ENCODE results near the gene TBC1D16.
"Not testable (repeated sequence)": the region's sequence is repeated elsewhere in the genome, so short reads cannot be mapped to it uniquely, and the experiment has no call there.

Gene TBC1D16

DNA sequence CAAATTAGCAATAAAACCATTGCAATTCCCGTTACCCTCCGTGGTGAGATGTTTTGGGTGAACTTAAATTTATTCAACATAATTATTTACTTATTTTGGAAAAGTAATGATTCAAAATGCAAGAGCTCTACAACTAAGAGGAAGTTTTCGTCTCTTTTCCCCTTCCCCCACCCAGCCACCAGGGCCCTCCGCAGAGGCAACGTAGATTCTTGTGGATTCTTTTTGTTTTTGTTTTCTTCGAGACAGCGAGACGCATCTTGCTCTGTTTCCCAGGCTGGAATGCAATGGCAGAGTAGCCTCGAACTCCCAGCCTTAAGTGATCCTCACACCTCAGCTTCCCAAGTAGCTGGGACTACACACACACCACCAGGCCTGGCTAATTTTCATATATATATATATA, 19.9 kb upstream of the TBC1D16 start:
- H3K4me3 ChIP-seq (ENCODE audit: low read length), result no peak overlapping the region
- no peak for DNase-seq (ENCODE audit: low read depth, low spot score)

DNA sequence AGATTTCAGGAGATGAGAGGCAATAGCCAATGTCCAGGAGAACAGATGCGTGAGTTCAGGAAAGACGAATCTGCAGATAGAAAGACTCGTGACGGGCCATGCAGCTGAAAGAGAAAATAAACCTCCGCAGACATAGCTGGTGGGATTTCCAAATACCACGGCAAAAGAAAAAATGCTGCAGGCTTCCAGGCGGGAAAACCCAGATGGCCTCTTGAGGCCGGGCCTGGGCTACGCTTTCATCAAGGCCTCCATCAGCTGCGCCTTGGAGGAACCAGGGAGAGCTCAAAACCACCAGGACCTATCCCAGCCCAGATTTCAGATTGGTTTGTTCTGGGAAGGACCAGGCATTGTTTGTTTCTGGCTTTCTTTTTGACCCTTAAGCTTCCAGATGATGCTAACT, 17.4 kb upstream of the TBC1D16 start:
- no peak overlapping the region for H3K4me3 ChIP-seq (ENCODE audit: low read length)
- DNase-seq (ENCODE audit: low read depth, low spot score), result no peak

- no peak overlapping the region for H3K4me3 ChIP-seq (ENCODE audit: low read length)
- DNase-seq (ENCODE audit: low read depth, low spot score), result no peak
Measured at GRCh38 chr17:80051681-80052080, 16.0 kb upstream of the TBC1D16 start.

- H3K4me3 ChIP-seq (ENCODE audit: low read length), result no peak overlapping the region
- DNase-seq (ENCODE audit: low read depth, low spot score), result no peak
Measured at GRCh38 chr17:80050706-80051105, 15.0 kb upstream of the TBC1D16 start.

DNA sequence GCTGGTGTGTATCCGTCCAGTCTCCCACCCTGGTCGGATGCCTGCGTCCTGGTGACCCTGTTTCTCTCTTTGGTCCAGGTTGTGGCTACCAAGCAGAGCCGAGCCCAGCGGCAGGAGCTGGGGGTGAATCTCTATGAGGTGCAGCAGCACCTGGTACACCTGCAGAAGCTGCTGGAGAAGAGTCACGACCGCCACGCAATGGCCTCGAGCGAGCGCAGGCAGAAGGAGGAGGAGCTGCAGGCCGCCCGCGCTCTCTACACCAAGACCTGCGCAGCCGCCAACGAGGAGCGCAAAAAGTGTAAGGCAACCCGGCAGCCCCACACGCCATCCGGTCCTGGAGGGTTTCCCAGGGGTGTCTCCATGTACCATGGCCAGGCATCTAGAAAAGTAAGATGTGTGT, 14.3 kb upstream of the TBC1D16 start:
- no peak overlapping the region for H3K4me3 ChIP-seq (ENCODE audit: low read length)
- DNase-seq (ENCODE audit: low read depth, low spot score), result no peak

DNA sequence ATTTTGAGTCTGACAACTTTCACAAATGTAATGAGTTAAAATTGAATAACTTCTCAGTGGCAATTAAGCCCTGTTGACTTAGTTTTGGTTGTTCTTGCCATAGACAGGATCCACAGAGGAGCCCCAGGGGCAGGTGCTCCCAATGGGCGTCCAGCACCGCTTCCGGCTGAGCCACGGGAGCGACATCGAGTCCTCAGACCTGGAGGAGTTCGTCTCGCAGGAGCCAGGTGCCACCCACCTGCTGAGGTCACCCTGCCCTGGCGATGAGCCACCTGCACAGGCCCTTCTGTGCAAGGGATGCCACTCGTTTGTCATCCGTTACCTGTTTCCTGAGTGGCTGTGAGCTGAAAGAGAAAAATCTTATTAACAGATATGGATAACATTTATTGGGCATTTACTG, 11.5 kb upstream of the TBC1D16 start:
- H3K4me3 ChIP-seq (ENCODE audit: low read length), result no peak overlapping the region
- DNase-seq (ENCODE audit: low read depth, low spot score), result no peak

GRCh38 chr17:80046709-80047108, 11.0 kb upstream of the TBC1D16 start:
- not testable (repeated sequence) for H3K4me3 ChIP-seq (ENCODE audit: low read length); DNase-seq (ENCODE audit: low read depth, low spot score)

- no peak overlapping the region for H3K4me3 ChIP-seq (ENCODE audit: low read length)
- DNase-seq (ENCODE audit: low read depth, low spot score), result no peak
Measured at GRCh38 chr17:80045703-80046102, 10.0 kb upstream of the TBC1D16 start.

DNA sequence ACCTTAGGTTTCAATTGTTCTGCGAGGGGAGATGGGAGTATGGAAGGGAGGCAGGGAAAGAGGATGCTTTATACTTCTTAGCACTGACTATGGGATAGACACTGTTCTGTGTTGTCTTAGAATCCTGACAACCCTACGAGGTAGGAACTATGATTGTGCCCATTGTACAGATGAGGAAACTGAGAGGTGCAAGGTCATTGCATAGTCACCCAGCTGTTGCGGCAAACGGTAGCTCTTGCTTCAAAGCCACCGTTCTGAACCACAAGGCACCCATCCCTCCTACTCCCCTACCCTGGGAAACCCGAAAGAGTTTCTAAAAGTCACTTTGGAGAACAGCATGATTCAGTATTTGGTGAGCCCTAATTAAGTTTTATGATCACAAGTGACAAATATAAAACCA, 8.3 kb upstream of the TBC1D16 start:
- peak; percentile 51 for DNase-seq (ENCODE audit: low read depth, low spot score)
- no peak overlapping the region for H3K4me3 ChIP-seq (ENCODE audit: low read length)

GRCh38 chr17:80036715-80037477, 1.2 kb upstream of the TBC1D16 start:
- peak overlapping the region; percentile 73 for H3K4me3 ChIP-seq (ENCODE audit: low read length)
- no peak for DNase-seq (ENCODE audit: low read depth, low spot score)

DNA sequence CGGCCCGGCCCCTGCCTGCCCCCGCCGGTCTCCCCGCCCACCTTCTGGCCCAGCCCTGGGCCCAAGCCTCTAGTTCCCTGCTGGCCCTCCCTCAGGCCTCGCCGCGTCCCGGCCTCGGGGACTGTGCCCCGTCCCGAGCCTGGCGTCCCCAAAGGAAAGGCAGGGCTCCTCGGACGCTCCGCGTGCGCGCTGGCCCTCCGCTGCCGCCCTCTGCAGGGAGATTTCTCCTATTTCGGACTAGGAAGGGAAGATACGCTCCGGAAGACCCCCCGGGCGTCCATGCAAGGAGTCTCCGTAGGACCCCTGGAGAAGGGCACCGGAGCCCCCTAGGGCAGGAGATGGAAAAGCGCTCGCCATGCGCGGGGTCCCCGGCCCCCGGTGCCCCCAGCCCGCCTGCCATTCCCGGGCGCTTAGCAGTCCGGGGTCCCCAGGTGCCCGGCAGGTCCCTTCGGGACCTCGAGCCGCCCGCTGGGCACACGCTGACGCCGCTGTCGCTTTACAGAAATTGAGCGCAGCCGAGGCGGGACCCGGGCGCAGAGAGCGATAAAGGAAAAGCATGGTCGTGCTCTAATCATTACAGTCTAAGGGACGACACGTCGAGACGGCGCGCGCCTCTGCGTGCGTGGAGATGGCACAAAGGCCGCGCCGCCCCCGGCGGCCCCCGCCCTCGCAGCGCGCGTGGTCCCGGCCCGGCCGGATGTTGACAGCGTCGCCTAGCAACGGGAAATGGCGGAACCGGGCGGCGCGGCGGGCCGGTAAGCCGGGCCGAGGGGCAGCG, 454 bp upstream of the TBC1D16 start, which contains the start of gene CCDC40:
CCDC40 (plus strand) TSS at position 706 of the 778 bp plus-strand sequence; CDS start at position 727, 21 bp downstream.
- DNase-seq (ENCODE audit: low read depth, low spot score), result peak; percentile 46
- peak within 1 kb of the TSS; percentile 73 for H3K4me3 ChIP-seq (ENCODE audit: low read length)

DNA sequence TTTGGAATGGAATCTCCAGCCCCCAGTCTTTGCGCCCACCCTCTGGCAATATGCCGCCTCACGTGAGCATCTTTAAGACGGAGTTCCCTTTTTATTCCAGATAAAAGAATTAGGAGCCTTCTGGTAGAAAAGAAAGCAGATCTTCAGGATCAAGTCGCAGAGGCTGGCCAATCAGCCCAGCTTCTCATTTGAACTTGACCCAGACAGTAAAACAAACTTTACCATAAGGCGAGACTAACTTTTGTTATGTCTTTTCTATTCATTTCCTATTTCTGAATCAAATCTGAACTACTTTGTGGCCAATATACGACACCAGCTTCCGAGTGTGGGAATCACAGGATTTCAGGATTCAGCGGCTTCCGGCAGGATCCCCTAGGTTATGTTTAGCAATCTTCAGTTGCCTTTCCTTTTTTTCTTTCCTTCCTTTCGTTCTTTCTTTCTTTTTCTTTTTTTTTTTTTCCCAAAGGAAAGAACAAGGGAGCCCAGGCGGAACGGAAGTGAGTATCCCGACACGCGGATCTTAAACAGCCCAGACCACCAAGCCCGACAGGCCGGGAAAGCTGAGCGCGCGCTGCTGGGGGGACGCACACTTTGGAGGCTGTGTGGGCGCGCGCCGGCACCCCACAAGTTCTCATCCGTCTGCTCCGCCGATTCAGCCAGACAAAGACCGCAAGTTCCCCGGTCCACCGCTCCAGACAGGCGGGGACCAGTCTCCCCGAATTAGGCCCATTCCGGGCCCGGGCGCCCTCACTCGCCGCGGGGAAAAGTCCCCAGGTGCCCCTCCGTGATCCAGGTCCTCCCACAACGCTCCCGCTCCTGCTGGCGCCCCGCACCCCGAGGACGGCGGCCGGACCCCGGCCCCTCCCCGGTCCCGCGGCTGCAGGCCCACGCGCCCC, 633 bp downstream of the TBC1D16 start:
- H3K4me3 ChIP-seq (ENCODE audit: low read length), result peak overlapping the region; percentile 56

DNA sequence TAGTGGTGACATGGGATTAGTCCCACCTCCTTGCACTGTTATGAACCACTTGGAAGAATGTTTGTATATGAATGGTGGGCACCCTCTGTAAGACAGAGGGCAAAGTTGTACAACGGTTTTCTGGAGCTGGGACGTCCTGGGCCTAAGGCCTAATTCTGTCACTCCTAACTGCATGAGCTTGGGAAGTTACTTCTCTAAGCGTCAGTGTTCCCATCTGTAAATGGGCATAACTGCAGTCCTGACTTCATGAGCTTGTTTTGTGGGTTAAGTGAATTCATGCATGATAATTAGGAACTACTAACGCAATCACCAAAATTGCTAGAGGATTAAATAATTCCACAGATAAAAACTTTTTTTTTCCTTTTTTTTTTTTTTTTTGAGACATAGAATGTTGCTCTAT, 1.8 kb downstream of the TBC1D16 start:
- no peak overlapping the region for H3K4me3 ChIP-seq (ENCODE audit: low read length)
- DNase-seq (ENCODE audit: low read depth, low spot score), result no peak

More for the DNA sequence above, 633 bp downstream of the TBC1D16 start:
- no peak for DNase-seq (ENCODE audit: low read depth, low spot score)

DNA sequence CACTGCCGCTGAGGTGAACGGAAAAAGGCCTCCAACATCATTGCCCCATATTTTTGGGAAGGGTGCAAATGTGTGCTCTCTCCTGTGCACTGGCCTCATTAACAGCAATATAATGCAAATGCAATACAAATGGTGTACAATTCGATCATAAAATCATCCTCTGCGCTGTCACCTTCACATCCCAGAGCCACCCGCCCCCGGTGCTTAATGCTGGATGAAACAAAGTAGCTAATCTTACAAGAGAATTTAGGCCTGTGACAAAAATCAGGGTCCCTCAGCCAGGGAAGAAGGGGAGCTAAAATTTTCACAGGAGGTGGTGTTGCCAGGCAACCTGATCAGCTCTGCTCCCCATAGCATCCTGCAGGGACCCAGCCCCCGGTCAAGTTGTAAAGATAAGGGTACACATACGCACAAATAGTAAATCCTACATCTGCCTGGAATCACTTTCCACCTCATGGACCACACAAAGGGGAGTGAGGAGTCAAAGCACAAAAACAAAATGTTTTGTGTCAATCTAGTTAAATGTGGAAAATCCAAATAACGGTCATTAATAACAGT, 3.0 kb downstream of the TBC1D16 start:
- no peak for DNase-seq (ENCODE audit: low read depth, low spot score)
- H3K4me3 ChIP-seq (ENCODE audit: low read length), result no peak overlapping the region

- DNase-seq (ENCODE audit: low read depth, low spot score), result no peak
- no peak overlapping the region for H3K4me3 ChIP-seq (ENCODE audit: low read length)
Measured at GRCh38 chr17:80031691-80032430, 3.8 kb downstream of the TBC1D16 start.

DNA sequence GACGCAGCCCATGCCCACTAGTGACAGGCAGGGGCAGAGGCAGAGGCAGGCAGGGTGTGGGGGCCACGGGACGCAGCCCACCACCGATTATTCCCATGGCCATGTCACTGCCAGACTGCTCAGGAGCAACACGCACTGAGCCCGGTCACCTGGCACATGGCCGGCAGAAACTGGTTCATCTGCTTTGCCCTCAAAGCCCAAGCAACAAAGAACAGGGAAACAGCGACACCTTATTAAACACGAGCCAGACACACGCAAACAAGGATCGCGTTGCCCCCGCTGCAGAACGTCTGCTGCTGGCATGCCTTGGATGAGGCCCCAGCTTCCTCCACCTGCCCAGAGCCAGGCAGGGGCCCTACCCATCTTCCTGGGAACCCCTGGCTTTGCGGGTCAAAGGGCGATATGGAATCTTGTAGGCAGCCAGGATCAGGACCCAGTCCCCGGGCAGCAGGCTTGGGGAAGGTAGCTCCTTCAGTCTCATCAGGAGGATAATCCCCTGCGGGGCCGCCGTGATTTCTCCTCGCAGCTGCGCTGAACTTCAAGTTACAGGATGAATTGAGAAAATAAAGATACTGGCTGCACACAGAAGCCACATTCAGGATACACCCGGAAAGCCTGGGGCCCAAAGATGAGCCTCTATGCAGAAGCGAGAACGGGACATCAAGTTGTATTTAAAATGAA, 4.8 kb downstream of the TBC1D16 start:
- DNase-seq (ENCODE audit: low read depth, low spot score), result no peak

DNA sequence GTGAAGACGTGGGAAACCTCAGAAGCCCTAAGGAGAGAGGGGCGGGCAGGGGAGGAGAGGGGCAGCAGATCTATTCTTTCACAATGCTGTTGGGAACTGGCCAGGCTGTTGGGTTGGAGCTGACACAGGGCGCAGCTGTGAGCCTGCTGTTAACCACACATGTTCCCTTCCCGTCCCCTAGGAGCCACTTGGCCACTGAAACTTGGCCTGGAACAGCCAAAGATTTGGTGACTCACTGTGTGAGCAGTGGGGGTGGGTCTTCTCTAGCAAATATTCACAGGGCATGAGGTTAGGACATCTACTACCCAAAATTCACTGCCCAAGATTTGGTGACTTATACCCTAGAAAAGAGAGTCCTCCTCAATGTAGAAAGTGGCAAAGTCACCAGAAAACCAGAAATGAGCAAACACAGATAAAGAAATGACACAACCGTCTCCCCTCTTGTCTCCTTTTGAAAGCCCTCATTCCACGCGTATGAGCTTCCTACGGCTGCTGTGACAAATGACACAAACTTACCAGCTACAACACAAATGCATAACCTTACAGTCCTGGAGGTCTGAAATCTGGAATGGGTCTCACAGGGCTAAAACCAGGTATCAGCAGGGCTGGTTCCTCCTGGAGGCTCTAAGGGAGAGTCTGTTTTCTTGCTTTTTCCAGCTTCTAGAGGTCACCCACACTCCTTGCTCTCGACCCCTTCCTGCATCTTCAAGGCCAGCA, 6.3 kb downstream of the TBC1D16 start:
- no peak for DNase-seq (ENCODE audit: low read depth, low spot score)
- H3K4me3 ChIP-seq (ENCODE audit: low read length), result no peak overlapping the region

More for the DNA sequence above, 4.8 kb downstream of the TBC1D16 start:
- H3K4me3 ChIP-seq (ENCODE audit: low read length), result no peak overlapping the region

Data from Jurkat, Clone E6-1 (cell line).